Stimulated activated CD4-positive, alpha-beta T cell treated with anti-CD3 and anti-CD28 coated beads, TNF-alpha, amount 100 ng/mL, for 4 hours (primary cell): ENCODE data around the gene MYBPHL.

Experiments used
- DNase-seq, 3 experiments: peaks; one replicate each; pipeline ENCODE4 v3.0.0-alpha.2; 2020; ENCODE audit warnings: low read depth in 3 of 3

The MYBPHL gene, protein sequence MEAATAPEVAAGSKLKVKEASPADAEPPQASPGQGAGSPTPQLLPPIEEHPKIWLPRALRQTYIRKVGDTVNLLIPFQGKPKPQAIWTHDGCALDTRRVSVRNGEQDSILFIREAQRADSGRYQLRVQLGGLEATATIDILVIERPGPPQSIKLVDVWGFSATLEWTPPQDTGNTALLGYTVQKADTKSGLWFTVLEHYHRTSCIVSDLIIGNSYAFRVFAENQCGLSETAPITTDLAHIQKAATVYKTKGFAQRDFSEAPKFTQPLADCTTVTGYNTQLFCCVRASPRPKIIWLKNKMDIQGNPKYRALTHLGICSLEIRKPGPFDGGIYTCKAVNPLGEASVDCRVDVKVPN

DNA sequence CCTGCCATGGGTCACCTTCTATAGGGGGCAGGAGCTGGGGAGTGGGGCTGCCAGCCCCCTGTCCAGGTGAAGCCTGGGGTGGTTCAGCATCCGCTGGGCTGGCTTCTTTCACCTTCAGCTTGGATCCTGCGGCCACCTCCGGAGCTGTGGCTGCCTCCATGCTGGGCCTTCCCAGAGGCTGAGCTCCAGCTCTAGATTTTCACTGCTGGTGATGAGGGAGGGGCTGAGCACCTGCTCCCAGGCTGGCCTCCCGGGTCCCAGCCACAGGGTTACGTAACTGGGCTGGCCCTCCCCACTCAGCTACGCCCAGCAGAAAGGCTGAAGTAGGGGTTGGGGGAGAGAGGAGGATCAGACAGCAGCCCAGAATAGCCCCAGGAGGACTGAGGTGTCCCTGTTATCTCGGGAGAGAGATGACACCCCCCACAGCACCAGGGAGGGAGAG is at the start of gene MYBPHL:
Gene MYBPHL (minus strand): TSS at position 180 of the 442 bp plus-strand sequence. CDS start 20 bp downstream, at position 160.
- no peak for DNase-seq

DNA sequence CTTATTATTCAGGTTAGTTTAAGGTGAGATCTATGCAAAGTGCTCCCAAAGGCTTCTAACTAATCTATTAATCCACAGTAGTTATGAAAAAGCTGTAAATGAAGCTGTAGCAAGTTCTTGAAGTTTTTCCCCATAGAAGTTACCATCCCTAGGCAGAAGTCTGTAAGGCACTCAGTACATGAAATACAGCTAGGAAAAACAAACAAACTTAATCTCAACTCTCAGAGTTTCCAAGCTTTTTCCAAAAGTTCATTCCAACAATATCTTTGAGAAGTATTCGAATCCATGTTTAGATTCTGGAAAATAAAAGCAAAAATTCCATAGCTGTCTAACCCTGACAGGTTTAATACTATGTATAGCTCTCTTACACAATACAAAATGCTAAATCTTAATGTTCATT is 49.7 kb upstream of the MYBPHL start:
- DNase-seq: no peak

DNA sequence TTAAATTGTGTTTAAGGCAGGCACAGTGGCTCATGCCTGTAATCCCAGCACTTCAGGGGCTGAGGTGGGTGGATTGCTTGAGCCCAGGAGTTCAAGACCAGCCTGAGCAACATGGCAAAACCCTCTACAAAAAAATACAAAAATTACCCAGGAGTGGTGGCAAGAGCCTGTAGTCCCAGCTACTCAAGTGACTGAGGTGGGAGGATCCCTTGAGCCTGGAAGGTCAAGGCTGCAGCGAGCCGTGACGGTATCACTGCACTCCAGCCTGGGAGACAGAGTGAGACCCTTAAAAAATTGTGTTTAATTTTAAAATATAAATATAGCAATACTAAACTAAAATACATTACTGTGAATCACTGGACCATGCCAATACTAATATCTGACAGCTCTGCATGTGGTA is 48.1 kb upstream of the MYBPHL start:
- no peak for DNase-seq

DNA sequence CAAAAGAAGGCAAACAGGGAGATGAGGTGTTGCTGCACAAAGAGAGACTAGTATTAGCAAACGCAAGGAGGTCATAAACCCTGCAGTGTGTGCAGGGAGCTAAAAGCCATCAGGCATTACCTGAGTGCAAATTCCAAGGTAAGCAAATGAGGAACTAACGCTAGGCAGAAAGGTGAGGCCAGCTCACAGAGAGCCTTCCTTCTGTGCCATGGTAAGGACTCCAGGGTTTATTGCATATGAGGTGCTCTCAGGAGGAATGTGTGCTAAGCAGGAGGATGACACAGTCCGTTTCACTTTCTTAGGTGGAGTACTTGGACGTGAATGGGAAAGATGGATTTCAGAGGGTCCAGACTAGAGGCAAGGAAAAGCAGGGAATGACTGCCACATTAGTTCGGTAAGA is 44.6 kb upstream of the MYBPHL start:
- DNase-seq: no peak

DNA sequence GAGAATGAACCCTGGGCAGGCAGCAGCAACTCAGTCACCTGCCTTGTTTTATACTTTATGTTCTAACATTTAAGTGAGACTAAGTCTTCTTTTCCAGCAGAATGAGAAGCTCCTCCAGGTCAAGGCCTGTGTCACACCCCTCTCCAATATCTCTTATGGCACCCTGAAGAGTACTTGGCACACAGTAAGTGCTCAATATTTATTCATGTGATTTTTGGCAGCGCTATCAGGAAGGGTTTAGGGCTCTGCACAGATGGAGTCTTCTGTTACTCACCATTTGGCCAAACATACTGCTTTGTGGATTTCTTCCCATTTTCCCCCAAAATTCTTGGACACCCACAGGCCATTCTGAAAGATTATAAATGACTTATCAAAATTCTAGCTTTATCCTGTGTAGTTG is 43.8 kb upstream of the MYBPHL start:
- DNase-seq: no peak

DNA sequence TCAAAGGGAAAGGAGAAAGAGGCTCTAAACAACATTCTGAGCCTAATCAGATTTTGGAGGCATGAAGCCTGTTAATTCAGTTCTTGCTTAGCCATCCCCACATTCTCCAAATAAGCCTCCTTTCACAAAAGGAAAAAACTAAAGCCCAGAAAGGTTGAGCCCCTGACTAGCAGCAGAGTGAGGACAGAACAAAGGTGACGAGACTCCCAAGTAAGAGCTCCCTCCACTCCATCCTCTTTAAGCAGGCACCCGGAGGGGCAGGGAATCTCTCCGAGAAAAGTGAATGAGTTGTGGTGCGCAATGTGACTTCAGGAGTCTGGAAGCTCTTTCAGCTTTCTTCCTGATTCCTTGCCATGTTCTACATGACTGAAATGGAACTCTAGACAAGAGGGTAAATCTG is 43.4 kb upstream of the MYBPHL start:
- DNase-seq: no peak

DNA sequence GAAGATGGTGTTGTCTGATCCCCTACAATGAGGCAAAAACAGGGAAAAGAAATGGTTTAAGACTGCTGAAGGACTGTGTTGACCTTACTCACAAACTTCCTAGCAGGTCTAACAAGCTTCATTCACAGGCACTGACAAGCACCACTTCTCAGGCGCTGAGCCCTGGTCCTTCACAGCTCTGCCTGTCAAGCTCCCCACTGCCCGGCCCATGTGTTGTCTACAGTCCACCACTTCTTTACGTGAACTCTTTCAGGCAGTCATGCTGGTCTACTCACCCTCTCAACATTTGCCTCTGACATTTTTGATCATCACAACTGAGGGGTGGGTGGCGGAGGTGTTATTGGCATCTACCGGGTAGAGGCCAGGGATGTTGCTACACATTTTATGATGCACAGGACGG is 40.7 kb upstream of the MYBPHL start:
- DNase-seq: no peak

DNA sequence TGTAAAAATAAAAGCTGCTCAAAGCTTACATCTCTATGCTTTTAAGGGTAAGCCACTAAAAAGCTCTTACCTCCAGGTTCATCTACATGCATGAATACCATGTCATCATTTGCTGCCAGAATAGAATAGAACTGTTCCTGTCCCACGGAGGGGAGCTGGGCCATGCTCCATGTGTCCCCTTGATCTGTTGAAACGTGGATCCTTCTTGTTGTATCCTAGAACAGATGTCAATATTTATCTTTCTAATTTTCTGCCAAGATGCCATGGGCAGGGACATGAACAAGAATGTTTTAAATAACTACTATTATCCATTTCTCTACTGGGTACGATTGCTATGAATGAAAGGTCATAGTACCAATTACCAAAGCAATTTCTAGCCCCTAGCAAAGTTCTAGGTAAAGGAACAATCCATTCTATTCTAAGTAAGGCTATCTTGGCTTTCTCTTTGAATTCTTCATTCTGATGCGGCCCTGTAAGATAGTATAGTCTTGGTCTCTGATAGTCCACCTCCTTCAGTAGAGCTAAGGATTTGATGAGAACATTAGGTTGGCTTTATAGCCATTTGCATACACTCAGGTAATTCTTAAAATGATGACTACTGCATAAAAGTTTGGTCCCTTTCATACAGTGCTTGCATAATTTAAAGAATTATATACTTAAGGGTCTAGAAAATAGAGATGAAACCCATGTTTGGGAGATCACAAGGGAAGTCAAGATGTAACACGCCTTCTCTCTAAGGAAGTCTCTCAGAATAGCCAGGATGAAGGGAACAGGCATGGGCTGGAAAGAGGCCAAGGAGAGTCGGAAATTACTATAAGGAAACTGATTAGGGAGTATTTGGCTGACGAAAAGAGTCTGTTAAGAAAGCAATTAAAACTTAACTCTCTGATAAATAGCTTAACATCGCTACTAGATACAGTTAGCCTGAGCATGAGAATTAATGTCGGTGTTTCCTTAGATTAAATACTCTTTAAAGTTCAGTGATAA is 35.4 kb upstream of the MYBPHL start:
- no peak for DNase-seq

DNA sequence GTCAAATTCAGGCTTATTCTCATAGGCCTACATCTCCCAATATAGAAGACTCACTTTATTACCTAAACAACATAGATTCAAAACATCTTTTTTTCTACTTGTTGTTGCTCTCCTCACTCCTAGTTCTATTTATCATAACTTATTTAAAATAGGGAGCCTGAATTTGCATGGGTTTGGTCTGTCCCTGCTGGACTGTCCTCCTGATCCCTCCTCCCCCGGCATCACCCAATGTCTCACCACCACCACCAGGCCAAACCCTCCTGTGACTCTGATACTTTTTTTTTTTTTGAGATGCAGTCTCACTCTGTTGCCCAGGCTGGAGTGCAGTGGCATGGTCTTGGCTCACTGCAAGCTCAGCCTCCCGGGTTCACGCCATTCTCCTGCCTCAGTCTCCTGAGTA is 31.8 kb upstream of the MYBPHL start:
- DNase-seq: no peak

DNA sequence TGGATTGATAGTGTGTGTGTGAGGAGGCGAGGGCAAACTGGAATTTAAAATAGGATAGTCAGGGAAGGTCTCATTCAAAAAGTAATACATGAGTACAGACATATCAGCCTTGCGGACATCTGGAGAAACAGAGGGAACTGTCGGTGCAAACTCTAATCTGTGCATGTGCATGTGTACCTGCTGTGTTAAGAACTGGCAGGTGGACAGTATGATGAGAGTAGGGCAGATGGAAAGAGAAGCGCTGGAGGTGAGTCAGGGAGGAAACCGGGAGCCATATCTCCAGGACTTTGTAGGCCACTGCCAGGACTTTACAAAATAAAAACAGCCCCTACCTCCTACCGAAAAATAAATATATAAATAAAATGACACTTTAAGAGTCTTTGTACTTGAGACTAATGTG is 31.3 kb upstream of the MYBPHL start:
- no peak for DNase-seq

DNA sequence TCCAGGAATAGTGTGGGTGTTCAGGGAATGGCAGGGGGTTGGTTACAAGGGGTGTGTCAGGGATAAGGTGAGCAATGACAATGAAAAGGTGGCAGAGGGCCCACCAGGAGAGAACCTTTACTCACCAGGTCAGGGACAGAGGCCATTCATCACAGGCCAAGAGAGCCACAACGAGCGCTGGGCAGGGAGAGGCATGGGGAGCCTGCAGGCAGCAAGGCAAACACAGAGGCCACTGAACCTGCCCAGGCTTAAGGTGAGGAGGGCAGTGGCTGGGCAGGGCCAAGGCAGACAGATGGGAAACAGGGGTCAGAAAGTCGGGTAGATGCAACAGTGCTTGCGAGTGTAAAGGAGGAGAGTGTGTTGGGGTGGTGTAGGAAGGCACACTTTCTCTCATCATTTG is 28.3 kb upstream of the MYBPHL start:
- DNase-seq: no peak

DNA sequence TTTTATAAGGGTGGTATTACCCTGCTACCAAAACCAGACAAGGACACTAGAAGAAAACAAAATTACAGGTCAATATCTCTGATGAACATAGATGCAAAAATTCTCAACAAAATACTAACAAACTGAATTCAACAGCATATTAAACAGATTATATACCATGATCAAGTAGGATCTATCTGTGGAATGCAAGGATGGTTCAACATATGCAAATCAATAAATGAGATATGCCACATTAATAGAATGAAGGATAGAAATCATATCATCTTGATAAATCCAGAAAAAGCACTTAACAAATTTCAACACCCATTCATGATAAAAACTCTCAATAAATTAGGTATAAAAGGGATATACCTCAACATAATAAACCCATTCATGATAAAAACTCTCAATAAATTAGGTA is 24.3 kb upstream of the MYBPHL start:
- DNase-seq: no peak

DNA sequence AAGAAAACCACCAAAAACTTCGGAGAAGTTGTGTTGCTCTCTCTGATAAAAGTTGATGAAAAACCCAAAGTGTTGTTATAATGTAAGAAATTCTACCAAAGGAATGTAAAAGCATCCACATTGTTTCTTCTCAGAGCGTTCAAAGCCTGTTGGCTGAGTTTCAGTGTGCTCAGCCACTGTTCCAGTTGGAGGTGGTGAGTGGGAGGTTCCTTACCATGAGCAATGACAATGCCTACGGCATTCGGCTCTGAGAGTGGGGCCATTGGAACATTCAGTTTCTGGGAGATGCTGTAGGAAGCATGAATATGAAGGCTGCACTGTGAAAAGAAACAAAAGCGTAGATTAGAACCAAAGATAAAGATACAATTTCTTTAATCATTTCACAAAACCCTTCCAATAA is 20.5 kb upstream of the MYBPHL start:
- DNase-seq: no peak

DNA sequence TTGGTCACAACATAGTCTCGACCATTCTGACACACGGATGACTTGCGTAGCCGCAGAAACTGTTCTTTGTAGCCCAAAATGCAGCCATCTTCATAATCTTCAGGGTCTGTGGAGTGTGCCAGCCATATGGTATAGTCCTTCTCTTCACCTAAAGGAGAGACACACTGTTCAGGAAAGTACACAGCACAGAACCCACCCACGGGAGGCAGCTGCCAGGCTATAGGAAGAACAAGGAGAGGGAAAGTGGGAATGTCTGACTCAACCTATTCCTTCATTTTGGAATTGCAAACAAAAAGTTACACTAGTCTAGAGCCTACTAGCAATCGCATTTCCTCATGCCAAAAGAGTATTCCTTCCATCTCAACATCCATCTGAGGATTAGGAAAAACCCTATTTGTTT is 16.2 kb upstream of the MYBPHL start:
- DNase-seq: no peak

DNA sequence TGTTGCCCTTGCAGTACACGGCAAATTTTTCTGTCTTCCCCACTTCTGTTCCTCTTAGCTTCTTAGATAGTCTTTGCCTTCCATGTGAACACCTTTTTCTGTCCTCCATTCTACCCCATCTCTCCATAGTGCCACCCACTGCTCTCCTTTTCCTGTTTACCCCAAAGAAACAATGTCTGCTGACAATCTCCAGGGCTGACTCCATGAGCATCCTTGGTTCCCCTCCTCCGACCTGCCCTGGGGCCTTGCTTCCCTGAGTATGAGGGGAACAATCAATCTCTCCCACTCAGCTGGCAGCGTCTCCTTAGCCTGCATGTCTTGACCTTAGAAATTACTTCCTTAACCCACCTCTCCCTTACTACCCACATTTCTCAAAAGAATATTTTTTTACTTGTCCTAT is 12.3 kb upstream of the MYBPHL start:
- DNase-seq: no peak

DNA sequence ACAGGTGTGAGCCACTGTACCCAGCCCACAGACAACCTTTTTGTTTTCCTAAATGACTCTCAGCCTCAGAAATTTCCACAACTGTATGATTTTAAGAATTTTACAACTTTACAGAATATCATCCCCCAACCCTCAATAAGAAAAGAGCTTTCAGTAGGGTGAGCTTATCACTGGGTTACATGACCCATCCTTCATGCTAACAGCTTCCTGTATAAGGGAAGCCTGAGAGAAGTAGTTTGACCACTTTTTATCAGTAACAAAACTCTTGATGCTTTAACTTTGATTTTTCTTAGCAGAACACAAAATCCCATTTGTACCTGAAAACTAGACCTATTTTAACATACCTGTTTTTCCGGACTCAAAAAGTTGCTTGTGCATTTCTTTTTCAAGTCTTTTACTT is 9.7 kb upstream of the MYBPHL start:
- no peak for DNase-seq

DNA sequence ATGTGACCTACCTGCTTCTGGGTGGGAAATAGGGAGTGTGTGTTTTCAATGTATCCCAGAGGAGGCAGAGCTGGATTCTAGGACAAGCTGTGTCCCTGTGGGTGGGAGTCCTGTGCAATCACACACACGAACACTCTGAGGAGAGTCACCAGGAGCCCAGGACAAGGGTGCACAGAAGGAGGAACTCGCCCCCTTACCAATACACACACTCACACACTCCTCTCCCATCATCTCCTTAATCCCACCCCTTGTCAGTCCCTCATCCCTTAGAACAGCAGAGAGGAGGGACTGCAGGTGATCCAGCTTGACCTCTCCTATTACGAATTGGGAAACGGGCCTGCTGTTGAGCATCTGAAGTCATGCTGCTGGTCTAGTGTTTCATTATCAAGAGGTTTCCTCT is 8.5 kb upstream of the MYBPHL start:
- no peak for DNase-seq

DNA sequence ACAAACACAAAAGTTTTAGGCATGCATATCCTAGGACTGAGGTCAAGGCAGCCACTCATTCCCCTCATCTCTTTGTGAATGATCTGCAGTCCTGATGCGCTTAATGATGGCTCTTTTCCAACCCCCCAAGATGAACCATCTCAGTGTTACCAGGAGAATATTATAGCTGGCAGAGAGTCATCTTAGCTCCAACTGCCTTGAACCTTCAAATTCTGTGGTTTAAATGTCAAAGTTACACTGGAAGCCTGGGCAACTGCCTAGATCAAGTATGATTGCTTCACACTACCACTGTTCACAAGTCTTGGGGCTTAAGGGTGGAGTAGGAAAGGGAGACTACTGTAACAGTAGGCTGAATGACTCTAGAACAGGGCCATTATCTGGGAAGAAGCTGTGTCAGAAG is 8.0 kb upstream of the MYBPHL start:
- no peak for DNase-seq

DNA sequence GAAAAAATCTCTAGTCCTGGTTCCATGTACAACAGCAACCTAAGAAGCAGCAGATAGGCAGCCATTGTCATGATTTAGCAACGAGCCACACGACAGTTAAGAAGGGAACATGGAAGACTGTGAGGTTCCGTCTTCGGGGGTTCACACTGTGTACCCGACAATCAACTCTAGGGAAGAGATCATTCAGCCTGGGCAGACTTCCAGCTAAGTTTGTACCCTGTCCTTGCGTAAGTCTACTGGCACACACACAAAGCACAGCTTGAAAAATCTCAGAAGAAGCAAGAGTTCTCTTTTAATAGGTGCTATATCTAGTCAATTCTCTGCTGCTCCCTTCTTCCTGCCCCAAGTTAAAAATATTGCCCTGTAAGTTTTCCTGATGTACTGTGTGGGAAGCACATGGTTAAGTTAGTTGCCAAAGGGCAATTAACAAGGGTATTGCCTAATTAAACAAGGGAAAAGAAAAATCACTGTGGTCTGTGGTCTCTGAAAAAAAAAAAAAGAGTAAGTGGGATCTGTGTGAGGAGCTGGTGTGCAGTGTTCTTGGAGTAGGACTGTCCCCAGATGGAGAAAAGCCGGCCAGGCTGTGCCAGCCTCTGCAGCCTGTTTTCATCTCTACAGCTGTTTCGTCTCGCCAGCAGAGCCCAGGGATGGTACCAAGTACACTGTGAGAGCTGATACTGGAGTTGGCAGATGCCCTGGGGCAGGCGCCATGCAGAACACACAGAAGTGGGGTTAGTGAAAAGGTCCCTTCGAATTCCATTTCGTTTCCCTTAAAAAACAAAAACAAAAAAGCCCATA is 6.4 kb upstream of the MYBPHL start:
- no peak for DNase-seq

DNA sequence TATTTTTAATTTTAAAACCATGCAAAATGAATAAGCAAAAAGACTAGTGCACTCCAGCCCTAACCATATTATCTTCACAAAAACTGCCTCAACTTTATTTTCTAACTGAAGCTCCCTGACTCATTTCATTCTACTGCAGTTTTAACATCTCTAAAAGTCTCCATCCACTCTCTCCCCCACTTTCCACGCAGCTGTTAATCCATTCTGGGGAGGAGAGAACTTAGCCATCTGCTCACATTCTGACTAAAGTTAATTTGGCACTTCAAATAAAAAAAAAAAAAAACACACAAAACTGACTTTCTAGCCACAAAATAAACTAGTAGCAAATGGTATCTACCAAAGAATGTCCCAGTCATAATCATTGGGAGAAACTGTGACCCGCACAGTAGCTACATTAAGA is 5.4 kb upstream of the MYBPHL start:
- no peak for DNase-seq

DNA sequence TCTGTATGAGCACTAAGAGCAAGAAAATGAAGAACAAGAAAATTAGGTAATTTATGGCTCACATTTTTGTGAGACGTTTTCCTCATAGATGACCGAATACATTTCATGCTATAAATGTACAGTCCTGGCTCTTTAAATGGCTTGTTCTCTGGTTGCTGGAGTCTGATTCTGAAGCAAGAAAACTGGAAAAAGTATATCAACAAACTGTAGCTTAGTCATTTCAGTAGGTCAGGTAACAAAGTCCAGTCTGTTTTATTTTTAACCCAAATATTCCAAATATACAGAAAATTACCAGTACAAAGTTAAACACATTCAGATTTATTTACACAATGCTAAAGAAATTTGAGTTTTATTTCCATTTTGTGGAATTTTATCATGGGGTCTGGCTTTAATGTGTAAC is 2.5 kb upstream of the MYBPHL start:
- no peak for DNase-seq
